KOPT-K1 (cell line): Measurements from ENCODE around the gene MPND.

Source experiments
- H3K27ac ChIP-seq: fragments of 200-600 bp; sonication (generic); 2 replicates; pipeline ENCODE4 v1.5.1; 2016; ENCODE audit warnings: antibody characterized with exemption, mild to moderate bottlenecking, low read depth, low read length; ENCODE audit not compliant: poor library complexity, severe bottlenecking
- H3K36me3 ChIP-seq: fragments of 200-600 bp; sonication (generic); 2 replicates; pipeline ENCODE4 v1.5.1; 2017; ENCODE audit warnings: antibody characterized with exemption, mild to moderate bottlenecking, low read length, moderate library complexity; ENCODE audit not compliant: insufficient read depth
- H3K9me3 ChIP-seq: fragments of 200-600 bp; sonication (generic); 2 replicates; pipeline ENCODE4 v1.5.1; 2017; ENCODE audit warnings: antibody characterized with exemption, low read length, mild to moderate bottlenecking; ENCODE audit not compliant: insufficient read depth, poor library complexity, severe bottlenecking

The MPND gene

DNA sequence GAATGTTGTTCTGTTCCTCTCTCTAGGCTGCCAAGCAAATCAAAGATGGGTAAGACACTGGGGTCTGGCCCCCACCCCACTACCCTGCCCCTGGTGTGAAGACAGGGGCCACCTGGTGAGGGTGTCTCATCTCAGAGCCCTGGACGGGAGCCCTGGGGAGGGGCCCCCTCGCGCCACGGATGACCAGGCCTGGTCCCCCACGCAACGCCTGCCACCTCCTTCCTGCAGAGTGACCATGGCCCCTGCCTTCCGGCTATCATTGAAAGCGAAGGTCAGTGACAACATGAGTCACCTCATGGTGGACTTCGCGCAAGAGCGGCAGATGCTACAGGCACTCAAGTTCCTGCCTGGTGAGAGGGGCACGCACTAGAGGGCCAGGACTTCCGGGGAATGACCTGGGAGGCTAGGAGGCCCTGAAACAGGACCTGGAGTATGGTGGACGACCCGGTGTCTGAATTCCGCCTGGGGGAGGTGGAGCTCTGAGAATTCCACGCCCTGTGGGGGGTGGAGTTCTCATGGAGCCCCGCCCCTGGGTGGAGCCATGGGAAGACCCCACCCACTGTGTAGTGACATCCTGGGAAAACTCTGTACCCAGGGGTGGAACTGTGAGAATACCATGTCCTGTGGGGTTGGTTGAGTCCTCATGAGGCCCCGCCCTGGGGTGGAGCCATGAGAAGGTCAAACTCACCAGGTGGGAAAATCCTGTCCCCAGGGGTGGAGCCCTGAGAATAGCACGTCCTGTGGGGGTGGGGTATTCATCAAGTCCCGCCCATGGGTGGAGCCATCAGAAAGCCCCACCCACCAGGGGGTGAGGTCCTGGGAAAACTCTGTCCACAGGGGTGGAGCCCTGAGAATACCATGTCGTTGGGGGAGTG is 32.9 kb upstream of the MPND start:
- H3K36me3 ChIP-seq = no peaks in the 10 kb centered on the region
- no peak overlapping the region for H3K27ac ChIP-seq
- H3K9me3 ChIP-seq = no peaks in the 10 kb centered on the region

DNA sequence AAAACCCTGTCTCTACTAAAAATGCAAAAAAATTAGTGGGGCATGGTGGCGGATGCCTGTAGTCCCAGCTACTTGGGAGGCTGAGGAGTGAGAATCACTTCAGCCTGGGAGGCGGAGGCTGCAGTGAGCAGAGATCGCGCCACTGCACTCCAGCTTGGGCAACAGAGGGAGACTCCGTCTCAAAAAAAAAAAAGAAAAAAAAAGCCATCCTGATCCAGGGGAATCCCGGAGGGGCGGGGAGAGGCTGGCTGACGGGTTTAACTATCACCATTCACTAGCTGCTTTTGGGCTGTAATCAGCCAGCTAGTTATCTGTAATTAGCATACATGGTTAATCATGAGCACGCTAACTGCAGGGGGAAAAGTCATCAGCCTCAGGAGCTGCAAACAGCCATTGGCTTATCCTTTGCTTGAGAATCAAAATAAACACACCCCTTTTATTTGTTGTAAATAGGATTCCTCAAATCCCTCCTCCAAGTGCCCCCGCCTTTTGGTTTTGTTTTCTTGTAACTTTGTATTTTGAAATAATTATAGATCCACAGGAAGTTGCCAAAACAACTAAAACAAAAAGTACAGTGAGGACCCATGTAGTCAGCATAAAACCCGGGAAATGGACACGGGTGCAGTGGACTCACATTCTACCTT is 29.4 kb upstream of the MPND start:
- Histone ChIP-seq H3K27ac (no peak overlapping the region), H3K9me3 (no peaks in the 10 kb centered on the region), H3K36me3 (no peaks in the 10 kb centered on the region)

DNA sequence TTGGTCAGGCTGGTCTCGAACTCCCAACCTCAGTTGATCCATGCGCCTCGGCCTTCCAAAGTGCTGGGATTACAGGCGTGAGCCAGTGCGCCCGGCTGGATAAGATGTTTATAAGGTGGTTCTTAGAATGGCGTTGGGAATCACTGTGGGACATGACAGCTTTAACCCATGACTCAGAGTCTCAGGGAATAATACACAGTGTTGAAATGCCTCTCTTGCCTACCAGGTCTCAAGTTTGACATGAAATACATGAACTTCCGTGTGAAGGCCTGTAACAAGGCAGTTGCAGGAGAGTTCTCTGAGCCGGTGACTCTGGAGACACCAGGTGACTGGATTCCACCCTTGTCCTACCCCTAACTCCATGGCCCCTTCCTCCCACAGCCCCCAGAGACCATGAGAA is 26.4 kb upstream of the MPND start:
- H3K27ac ChIP-seq = no peak overlapping the region
- no peaks in the 10 kb centered on the region for H3K36me3 ChIP-seq
- H3K9me3 ChIP-seq = no peaks in the 10 kb centered on the region

DNA sequence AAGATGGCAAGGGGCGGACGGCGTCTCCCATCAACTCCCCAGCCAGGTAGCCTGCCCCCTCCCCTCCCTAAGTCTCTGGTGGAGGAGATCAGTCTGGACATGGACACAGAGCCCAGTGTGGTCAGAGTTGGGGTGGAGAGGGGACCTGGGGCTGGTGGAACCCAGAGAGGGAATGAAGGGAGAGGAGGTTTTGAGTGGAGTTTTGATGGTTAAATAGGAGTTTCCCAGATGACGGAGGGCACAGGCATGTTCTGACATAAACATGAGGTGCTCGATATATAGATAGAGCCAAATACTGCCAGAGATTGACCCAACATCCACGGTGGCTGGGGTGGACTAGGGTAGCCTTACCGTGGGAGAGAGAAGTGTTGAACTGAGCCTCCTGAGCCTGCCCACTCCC is 24.9 kb upstream of the MPND start:
- no peaks in the 10 kb centered on the region for H3K9me3 ChIP-seq
- H3K36me3 ChIP-seq = no peaks in the 10 kb centered on the region
- no peak overlapping the region for H3K27ac ChIP-seq

DNA sequence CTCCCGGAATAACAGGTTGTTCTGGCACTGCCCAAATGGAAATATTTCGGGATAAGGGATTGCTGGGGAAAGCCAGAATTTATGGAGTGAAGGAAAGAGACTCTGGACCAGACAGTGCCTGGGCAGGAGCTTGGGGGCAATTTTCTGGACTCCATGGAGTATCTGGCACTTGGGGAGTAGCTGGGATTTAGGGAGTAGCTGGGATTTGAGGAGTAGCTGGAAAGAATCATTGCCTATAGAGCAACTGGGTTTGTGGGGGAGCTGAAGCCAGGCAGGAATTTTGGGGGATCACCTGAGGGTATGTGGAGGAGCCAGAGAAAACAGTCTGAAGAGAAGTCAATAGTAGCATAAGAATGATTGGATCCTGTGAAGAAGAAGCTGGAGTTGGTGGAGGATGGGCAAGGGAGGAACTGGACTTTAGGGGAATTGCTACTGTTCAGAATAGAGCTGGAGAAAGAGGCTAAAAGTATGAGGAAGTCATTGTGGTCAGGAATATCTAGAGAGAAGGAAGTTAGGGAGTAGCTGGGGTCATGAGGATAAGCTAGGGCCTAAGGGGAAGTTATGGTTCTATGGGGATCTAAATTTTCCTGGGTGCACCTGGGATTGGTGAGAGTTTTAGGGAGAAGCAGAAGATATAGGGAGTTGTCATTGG is 24.2 kb upstream of the MPND start:
- Histone ChIP-seq H3K9me3 (no peaks in the 10 kb centered on the region), H3K36me3 (no peaks in the 10 kb centered on the region), H3K27ac (no peak overlapping the region)

DNA sequence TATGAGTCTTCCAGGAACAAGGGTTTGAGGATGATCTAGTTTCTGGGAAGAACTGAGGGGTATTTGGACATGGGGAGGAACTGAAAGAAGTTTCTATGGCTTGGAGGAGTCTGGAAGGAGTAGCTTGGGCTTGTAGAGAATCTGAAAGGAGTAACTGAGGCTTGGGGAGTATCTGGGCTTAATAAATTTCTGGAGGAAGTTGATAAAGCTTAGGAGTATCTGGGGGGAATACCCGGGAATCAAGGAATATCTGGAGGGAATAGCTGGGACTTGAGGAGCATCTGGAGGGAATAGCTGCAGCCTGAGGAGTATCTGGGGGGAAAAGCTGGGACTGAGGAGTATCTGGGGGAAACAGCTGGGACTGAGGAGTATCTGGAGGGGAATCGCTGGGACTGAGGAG is 22.9 kb upstream of the MPND start:
- Histone ChIP-seq H3K36me3 (no peaks in the 10 kb centered on the region), H3K9me3 (no peaks in the 10 kb centered on the region), H3K27ac (no peak overlapping the region)

DNA sequence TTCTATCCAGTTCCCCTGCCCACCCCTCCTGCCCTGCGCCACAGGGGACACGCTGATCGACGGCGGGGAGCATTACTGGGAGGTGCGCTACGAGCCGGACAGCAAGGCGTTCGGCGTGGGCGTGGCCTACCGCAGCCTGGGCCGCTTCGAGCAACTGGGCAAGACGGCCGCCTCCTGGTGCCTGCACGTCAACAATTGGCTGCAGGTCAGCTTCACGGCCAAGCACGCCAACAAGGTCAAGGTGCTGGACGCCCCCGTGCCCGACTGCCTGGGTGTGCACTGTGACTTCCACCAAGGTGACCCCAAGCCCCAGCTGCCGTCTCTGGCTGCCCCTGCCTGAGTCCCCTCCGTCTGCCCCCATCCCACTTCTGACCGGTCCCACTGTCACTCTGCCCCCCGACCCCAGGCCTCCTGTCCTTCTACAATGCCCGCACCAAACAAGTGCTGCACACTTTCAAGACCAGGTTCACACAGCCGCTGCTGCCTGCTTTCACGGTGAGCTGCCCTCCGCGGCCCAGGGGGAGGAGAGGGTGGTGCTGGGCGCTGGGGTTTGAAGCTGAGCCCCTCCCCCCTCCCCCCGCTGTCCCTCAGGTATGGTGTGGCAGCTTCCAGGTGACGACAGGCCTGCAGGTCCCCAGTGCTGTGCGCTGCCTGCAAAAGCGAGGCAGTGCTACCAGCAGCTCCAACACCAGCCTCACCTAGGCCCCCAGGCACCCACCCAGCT is 20.3 kb upstream of the MPND start:
- Histone ChIP-seq H3K27ac (no peak overlapping the region), H3K9me3 (no peaks in the 10 kb centered on the region), H3K36me3 (no peaks in the 10 kb centered on the region)

DNA sequence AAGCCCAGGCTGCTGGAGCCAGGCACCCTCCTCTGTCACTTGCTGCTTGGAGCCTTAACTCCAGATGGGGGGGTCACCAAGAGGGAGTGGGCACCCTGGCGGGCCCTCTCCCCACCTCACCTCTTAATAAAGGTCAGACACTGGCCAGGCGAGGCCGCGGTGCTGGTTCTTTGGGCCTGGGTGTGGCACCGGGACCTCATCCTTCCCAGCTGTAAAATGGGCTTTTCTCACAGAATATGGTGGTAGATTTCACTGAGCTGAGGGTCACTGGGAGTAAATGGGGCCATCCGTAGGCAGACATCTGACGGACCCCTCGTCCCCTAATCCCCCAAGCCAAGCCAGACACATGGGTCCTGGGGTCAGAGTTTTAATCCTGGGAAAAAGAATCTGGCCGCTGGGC is 19.7 kb upstream of the MPND start:
- H3K27ac ChIP-seq = no peak overlapping the region

DNA sequence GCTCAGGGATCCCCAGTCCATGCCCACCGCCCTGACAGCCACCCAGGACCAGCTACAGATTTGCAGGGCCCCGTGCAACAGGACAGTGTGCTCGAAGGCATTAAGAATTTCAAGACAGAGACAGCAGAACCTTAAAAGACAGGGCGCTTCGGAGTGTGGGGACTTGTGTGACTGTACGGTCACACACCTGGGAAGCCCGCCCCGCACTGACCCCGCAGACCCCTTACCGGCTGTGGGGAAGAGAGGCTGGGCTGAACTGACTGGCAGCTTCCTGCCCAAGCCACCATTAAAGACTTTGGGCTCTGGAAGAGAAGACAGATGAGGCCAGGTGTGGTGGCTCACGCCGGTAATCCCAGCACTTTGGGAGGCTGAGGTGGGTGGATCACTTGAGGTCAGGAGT is 19.1 kb upstream of the MPND start:
- H3K9me3 ChIP-seq = no peaks in the 10 kb centered on the region

More for the DNA sequence above, 19.7 kb upstream of the MPND start:
- H3K9me3 ChIP-seq = no peaks in the 10 kb centered on the region
- no peaks in the 10 kb centered on the region for H3K36me3 ChIP-seq

DNA sequence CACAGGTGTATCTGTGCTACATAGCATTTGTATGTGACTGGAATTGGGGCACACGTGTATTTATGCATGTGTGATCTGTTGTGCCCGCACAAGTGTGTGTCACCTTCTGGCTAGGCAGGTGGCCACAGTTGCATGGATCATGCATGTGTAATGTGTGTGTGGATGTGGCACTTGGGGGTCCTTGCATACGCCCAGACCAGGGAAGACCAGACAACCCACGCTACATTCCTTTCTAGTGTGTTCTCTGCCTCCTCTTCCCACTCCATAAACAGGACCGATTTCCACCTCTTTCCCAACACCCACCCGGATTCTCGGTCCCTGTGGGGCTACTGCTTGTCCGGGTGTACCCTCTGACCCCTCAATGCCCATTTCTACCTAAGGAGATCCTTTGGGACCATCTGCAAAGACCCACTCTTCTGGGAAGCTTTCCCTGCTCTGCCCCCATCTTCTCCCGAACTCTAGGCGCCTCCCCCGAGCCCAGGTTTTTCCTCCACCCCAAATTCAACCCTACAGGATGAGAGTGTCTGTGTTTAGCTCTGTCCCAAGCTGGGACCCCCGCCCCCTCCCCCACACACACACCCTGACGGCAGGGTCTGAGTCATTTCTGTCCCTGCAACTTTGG is 17.0 kb upstream of the MPND start:
- H3K27ac ChIP-seq = no peak overlapping the region
- H3K9me3 ChIP-seq = no peaks in the 10 kb centered on the region

More for the DNA sequence above, 19.1 kb upstream of the MPND start:
- H3K36me3 ChIP-seq = no peaks in the 10 kb centered on the region
- H3K27ac ChIP-seq = no peak overlapping the region

DNA sequence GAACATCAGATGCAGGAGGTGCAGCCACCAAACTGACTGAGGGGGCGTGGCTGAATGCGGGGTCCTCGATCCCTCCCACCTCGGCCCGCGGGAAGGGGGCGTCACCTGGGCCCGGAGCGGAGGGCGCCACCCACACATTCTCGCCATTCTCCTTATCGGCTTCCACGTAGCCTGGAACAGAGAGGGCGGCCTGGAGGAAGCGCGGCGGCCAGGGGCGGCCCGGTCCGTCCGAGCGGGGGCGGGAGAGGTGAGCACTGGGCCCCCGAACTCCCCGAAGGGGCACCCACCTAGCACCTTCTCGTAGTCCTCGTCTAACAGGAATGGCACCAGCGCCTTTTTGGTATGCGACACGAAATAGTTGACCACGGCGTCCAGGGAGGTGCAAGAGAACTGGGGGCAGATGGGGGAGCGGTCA is 16.5 kb upstream of the MPND start:
- Histone ChIP-seq H3K27ac (no peak overlapping the region), H3K36me3 (no peaks in the 10 kb centered on the region), H3K9me3 (no peaks in the 10 kb centered on the region)

More for the DNA sequence above, 17.0 kb upstream of the MPND start:
- no peaks in the 10 kb centered on the region for H3K36me3 ChIP-seq

DNA sequence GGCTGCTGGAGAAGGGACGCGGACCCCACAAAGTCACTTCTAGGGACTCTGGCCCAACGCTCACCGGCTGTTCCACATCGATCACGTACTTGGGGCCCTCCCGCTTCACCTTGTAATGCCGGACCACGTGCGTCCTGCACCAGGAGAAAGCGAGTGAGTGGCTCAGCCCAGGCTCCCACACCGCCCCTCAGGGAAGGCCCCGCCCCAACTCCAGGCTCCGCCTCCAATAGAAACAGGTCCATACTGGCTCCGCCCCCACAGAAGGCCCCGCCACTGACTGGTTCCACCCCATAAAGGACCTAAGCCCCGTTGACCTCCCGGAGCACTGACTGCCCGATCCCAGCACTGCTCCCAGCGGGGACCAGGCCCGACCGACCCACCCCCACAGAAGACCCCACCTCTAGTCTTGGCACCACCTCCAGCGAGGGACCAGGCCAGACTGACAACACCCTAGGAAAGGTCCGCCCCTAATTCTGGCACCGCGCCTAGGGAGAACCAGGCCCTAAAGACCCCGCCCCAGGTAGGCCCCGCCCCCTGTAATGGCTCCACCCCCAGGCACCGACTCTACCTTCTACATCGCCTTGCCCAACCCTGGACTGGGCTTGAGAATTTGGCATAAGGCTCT is 16.0 kb upstream of the MPND start:
- H3K36me3 ChIP-seq = no peaks in the 10 kb centered on the region
- no peak overlapping the region for H3K27ac ChIP-seq
- H3K9me3 ChIP-seq = no peaks in the 10 kb centered on the region

DNA sequence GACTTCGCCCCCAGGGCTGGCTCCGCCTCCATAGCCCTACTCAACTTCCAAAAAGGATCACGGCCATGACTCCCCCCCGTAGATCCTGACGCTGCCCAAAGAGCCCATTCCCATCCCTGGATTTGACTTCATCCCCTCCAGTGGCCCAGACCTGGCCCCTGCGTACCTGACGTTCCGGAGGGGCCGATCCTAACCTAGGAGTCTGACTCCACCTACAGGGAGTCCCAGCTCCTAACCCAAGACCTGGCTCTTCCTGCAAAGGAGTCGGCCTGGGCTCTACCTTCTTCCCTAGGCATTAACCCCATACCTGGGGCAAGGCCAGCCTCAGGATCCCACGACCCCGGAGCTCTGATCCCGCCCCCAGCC is 15.5 kb upstream of the MPND start:
- no peaks in the 10 kb centered on the region for H3K9me3 ChIP-seq
- H3K36me3 ChIP-seq = no peaks in the 10 kb centered on the region
- no peak overlapping the region for H3K27ac ChIP-seq

DNA sequence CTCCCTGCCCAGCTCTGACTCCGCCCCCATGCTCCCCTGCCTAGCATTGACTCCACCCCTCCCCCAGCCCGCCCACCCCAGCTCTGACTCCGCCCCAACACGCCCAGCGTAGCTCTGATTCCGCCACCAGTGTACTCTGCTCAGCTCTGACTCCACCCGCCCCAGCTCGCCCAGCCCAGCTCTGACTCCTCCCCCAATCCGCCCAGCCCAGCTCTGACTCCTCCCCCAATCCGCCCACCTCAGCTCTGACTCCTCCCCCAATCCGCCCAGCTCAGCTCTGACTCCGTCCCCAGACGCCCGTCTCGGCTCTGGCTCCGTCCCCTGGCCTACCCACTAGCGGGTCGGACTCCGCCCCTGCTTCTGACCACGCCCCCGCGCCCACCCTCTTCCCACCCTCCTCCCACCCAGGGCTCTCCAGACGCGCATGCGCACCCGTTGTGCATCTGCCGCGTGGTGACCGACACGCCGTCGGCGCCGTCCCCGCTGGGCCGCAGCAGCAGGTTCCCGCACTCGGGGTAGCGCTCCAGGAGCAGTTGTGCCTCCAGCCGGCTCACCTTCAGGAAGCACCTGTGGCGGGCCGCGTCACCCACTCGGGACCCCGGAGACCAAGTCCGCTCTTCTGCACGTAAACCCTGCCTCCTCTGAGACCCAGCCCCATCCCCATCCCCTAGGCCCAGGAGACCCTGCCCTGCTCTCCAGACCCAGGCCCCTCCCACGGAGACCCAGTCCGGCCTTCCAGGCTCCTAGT is 14.9 kb upstream of the MPND start:
- Histone ChIP-seq H3K36me3 (no peaks in the 10 kb centered on the region), H3K27ac (no peak overlapping the region), H3K9me3 (no peaks in the 10 kb centered on the region)
